Measurements from ENCODE around the gene AP5S1. TPM values are rescaled to one million over a fixed set of nuclear protein-coding genes. Genes with fewer than 3 reads are reported as not detected.

The AP5S1 gene
- total and polyA plus RNA-seq, 9 of the 15 experiments (the other 6 are each of a cell fraction or from before 2014, with no cell fraction given), result 2.6 to 8.8 (median 4.4) TPM

- TF ChIP-seq, protein P1, sequence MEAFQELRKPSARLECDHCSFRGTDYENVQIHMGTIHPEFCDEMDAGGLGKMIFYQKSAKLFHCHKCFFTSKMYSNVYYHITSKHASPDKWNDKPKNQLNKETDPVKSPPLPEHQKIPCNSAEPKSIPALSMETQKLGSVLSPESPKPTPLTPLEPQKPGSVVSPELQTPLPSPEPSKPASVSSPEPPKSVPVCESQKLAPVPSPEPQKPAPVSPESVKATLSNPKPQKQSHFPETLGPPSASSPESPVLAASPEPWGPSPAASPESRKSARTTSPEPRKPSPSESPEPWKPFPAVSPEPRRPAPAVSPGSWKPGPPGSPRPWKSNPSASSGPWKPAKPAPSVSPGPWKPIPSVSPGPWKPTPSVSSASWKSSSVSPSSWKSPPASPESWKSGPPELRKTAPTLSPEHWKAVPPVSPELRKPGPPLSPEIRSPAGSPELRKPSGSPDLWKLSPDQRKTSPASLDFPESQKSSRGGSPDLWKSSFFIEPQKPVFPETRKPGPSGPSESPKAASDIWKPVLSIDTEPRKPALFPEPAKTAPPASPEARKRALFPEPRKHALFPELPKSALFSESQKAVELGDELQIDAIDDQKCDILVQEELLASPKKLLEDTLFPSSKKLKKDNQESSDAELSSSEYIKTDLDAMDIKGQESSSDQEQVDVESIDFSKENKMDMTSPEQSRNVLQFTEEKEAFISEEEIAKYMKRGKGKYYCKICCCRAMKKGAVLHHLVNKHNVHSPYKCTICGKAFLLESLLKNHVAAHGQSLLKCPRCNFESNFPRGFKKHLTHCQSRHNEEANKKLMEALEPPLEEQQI (IDR thresholded peaks at IDR 0.05), result no peak
- TF ChIP-seq ZNF695 (CRISPR knock-in tag; IDR thresholded peaks at IDR 0.05) (no peak), EHMT2 (IDR thresholded peaks at IDR 0.05) (no peak), ZNF324 (CRISPR knock-in tag; IDR thresholded peaks at IDR 0.05) (no peak), TCF7L2 (IDR thresholded peaks at IDR 0.05; ENCODE audit: low read depth, low read length) (no peak), POLR2B (IDR thresholded peaks at IDR 0.05; ENCODE audit: low read depth, partially characterized antibody) (no peak), HDAC2 (IDR thresholded peaks at IDR 0.05) (no peak), MCM3 (IDR thresholded peaks at IDR 0.05) (no peak)
These were observed 6.1 kb downstream of the AP5S1 start (continued) for GRCh38 chr20:3826420-3826819.

DNA sequence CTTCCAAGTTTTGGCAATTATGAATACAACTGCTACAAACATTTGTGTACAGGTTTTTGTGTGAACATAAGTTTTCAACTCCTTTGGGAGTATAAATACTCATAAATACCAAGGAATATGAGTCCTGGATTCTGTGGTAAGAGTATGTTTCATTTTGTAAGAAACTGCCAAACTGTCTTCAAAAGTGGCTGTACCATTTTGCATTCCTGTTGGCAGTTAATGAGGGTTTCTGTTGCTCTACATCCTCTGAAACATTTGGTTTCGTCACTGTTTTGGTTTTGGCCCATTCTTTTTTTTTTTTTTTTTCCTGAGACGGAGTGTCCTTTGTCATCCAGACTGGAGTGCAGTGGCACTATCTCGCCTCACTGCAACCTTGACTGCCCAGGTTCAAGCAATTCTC, 8.5 kb downstream of the AP5S1 start:
- no peak overlapping the region for H3K27ac ChIP-seq (ENCODE audit: extremely low read depth, low read depth, low read length)
- no peak overlapping the region for H3K9ac ChIP-seq (ENCODE audit: insufficient read depth in 1 of 2, low read depth in 2 of 2, low read length in 2 of 2)
- no peak for FAIRE-seq
- BruUV-seq (replicated peaks), result no TSS peak
- no peak overlapping the region for H2AFZ ChIP-seq (ENCODE audit: low read depth, low read length)
- TF ChIP-seq HOXB6 (CRISPR knock-in tag; IDR thresholded peaks at IDR 0.05; ENCODE audit: borderline replicate concordance), result no peak
- TF ChIP-seq PKNOX1 (IDR thresholded peaks at IDR 0.05), result no peak
- no peak for TF ChIP-seq TCF7L2 (IDR thresholded peaks at IDR 0.05; ENCODE audit: low read depth, low read length)
- no peak for TF ChIP-seq ZNF184 (CRISPR knock-in tag; IDR thresholded peaks at IDR 0.05)
- TF ChIP-seq, protein P2, sequence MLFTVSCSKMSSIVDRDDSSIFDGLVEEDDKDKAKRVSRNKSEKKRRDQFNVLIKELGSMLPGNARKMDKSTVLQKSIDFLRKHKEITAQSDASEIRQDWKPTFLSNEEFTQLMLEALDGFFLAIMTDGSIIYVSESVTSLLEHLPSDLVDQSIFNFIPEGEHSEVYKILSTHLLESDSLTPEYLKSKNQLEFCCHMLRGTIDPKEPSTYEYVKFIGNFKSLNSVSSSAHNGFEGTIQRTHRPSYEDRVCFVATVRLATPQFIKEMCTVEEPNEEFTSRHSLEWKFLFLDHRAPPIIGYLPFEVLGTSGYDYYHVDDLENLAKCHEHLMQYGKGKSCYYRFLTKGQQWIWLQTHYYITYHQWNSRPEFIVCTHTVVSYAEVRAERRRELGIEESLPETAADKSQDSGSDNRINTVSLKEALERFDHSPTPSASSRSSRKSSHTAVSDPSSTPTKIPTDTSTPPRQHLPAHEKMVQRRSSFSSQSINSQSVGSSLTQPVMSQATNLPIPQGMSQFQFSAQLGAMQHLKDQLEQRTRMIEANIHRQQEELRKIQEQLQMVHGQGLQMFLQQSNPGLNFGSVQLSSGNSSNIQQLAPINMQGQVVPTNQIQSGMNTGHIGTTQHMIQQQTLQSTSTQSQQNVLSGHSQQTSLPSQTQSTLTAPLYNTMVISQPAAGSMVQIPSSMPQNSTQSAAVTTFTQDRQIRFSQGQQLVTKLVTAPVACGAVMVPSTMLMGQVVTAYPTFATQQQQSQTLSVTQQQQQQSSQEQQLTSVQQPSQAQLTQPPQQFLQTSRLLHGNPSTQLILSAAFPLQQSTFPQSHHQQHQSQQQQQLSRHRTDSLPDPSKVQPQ (CRISPR knock-in tag; IDR thresholded peaks at IDR 0.05; ENCODE audit: borderline replicate concordance), result no peak
- TF ChIP-seq HDAC8 (tag; IDR thresholded peaks at IDR 0.05), result no peak
- TF ChIP-seq, protein P3, sequence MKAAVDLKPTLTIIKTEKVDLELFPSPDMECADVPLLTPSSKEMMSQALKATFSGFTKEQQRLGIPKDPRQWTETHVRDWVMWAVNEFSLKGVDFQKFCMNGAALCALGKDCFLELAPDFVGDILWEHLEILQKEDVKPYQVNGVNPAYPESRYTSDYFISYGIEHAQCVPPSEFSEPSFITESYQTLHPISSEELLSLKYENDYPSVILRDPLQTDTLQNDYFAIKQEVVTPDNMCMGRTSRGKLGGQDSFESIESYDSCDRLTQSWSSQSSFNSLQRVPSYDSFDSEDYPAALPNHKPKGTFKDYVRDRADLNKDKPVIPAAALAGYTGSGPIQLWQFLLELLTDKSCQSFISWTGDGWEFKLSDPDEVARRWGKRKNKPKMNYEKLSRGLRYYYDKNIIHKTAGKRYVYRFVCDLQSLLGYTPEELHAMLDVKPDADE (conservative IDR thresholded peaks at IDR 0.05; ENCODE audit: control insufficient read depth, low read depth, low read length), result no peak
- no peak for TF ChIP-seq MYNN (IDR thresholded peaks at IDR 0.05)
- no peak for TF ChIP-seq MYNN (CRISPR knock-in tag; IDR thresholded peaks at IDR 0.05)
- no peak for TF ChIP-seq XRCC5 (IDR thresholded peaks at IDR 0.05; ENCODE audit: low read depth, low read length)
- H3K79me2 ChIP-seq (ENCODE audit: control insufficient read depth, insufficient read depth, low read length), result no peaks in the 10 kb centered on the region
- no peaks in the 10 kb centered on the region for H3K9me1 ChIP-seq (ENCODE audit: control insufficient read depth, insufficient read depth, low read length)
- H3K4me3 ChIP-seq, result no peak overlapping the region
- H4K20me1 ChIP-seq (replicated peaks; ENCODE audit: control insufficient read depth, insufficient read depth, low read length), result no peaks in the 10 kb centered on the region
- 50% methylated on average over 2 of the region's 3 CpGs for WGBS (ENCODE audit: insufficient coverage, low coverage, missing lambda C conversion rate)
- H3K9me3 ChIP-seq (replicated peaks; ENCODE audit: control insufficient read depth, insufficient read depth, low read depth, low read length), result no peaks in the 10 kb centered on the region
- in situ Hi-C loops (cut with MboI), result no loop called here
- peaks cover 8% of the 10 kb centered on the region; the same call in 1 of the 3 replicates for H3K36me3 ChIP-seq (ENCODE audit: control insufficient read depth, insufficient read depth, low read length)
- ChIA-PET POLR2A (no interaction called here), CTCF (ENCODE audit: low intra/inter-chr PET ratio) (no interaction called here)
- H3K27me3 ChIP-seq (ENCODE audit: control insufficient read depth in 2 of 2, insufficient read depth in 2 of 2, low read length in 2 of 2), result no peaks in the 10 kb centered on the region
- intact Hi-C loops (cut with micrococcal nuclease), result no loop called here
- peaks cover 0 to 3% of the 10 kb centered on the region in 2 experiments; a peak in 2 of 5 replicates for H3K4me1 ChIP-seq (replicated peaks in 1 of 2; ENCODE audit: control insufficient read depth in 2 of 2, insufficient read depth in 2 of 2, low read length in 2 of 2)
- ATAC-seq, result no peak
- DNase-seq (ENCODE audit: extremely low read depth in 1 of 4, low spot score in 3 of 4), result no peak
- no peak overlapping the region for H3K4me2 ChIP-seq (ENCODE audit: insufficient read depth, low read length)

Data from K562 (cell line).